ENCODE results near the gene ZYG11A.

Gene ZYG11A

GRCh38 chr1:52904208-52904926 lies 61.8 kb downstream of the ZYG11A start:
- Mint-ChIP-seq H3K4me3 (no peak overlapping the region), H3K27ac (no peak overlapping the region), H3K4me1 (no peaks in the 10 kb centered on the region), H3K36me3 (ENCODE audit: low read depth) (no peaks in the 10 kb centered on the region), H3K9me3 (no peaks in the 10 kb centered on the region), H3K27me3 (no peaks in the 10 kb centered on the region)
- ATAC-seq: no peak
- DNase-seq: no peak

DNA sequence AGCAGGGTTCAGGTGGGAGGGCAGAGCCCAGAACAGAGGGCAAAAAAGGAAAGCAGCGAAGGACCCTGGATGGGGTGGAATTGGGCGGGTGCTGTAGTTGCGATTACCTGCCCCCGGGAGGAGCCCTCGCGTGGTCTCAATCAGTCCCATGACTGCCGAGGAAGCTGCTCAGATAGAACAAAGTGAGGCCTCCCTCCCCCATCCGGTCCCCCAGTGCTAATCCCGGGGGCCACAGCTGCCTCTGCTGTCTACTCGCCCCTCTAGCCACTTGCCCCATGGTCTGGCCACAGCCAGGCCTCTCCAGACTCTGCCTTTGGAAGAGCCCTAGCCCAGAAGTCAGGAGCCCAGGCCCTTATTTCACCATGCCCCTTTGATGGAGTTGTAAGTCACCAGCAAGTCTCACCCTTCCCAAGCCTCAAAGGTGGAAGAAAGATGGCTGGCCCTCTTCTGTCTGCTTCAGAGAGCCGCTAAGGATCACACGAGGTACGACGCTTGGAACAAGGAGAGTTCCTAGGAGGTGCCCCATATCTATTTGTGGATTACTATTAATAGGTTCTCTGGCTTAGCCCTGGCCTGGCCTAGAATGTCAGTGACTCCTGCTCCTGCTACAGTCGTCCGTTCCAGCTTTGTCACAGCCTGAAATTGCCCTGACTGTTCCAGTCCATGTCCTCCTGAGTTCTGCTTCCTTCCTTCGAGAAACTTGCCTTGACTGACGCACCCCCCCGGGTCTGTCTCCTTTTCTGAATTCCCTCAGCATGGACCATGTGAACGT lies 62.6 kb downstream of the ZYG11A start:
- peak; percentile 80 for ATAC-seq
- H3K36me3 Mint-ChIP-seq (ENCODE audit: low read depth): no peaks in the 10 kb centered on the region
- peak; percentile 51 for DNase-seq
- no peak overlapping the region for H3K4me3 Mint-ChIP-seq
- no peaks in the 10 kb centered on the region for H3K27me3 Mint-ChIP-seq
- H3K4me1 Mint-ChIP-seq: no peaks in the 10 kb centered on the region
- H3K9me3 Mint-ChIP-seq: no peaks in the 10 kb centered on the region
- H3K27ac Mint-ChIP-seq: no peak overlapping the region

DNA sequence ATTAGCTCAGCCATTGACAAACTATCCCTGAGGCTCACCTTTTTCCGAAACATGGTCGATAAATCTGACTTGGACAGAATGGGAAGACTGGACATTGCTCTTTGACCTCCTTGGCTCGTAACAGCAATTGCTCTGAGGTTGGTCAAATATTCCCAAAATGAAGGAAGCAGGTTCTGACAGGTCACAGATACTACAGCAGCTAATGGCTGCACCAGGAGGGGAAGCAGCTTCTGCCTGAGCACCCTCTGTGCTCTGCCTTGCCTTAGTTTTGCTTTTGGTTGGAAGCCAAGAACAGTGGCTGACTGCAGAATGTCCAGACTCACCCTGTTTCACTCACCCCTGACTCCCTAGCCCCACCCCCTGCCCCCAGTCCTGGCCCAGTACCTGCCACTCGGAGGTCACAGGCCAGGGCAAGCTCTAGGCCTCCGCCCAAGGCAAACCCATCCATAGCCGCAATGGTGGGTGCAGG lies 63.6 kb downstream of the ZYG11A start:
- Mint-ChIP-seq H3K27ac (no peak overlapping the region), H3K4me3 (no peak overlapping the region), H3K9me3 (no peaks in the 10 kb centered on the region), H3K27me3 (no peaks in the 10 kb centered on the region), H3K4me1 (no peaks in the 10 kb centered on the region), H3K36me3 (ENCODE audit: low read depth) (no peaks in the 10 kb centered on the region)
- DNase-seq (no peak), ATAC-seq (no peak)

DNA sequence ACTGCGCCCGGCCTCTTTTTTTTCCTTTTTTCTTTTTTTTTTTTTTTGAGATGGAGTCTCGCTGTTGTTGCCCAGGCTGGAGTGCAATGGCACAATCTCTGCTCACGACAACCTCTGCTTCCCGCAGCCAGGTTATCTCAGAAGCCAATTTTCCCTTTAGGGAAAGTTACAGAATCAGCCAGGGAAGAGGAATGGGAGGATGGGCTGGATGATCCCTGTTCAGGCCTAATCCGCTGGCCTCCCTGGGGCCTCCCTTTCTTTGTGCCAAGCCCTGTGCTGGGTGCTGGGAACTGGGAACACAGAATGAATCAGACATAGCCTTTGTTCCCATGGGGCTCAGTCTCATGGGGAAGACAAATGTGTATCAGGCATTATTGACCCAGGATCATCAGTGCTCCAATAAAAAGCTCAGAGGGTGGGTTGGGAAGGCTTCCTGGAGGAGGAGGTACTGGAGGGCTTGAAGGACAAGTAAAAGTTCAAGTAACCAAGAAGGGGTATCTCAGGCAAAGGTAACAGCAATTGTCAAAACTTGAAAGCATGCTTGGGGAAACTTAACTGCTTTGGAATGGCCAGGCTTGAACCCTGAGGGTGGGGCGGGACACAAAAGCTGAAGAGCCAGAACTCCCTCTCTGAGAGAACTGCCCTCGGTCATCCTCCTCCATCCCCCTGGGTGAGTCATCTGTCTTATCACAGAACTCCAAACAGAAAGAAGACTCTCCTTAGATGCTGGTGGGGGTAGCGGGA lies 64.7 kb downstream of the ZYG11A start:
- H3K4me1 Mint-ChIP-seq: no peaks in the 10 kb centered on the region
- no peak for ATAC-seq
- no peaks in the 10 kb centered on the region for H3K36me3 Mint-ChIP-seq (ENCODE audit: low read depth)
- no peak for DNase-seq
- H3K4me3 Mint-ChIP-seq: no peak overlapping the region
- H3K27ac Mint-ChIP-seq: no peak overlapping the region
- H3K9me3 Mint-ChIP-seq: no peaks in the 10 kb centered on the region
- H3K27me3 Mint-ChIP-seq: no peaks in the 10 kb centered on the region

- Mint-ChIP-seq H3K4me3 (no peak overlapping the region), H3K36me3 (ENCODE audit: low read depth) (no peaks in the 10 kb centered on the region), H3K27ac (no peak overlapping the region), H3K9me3 (no peaks in the 10 kb centered on the region), H3K27me3 (no peaks in the 10 kb centered on the region), H3K4me1 (no peaks in the 10 kb centered on the region)
- DNase-seq (no peak), ATAC-seq (no peak)
These were observed 65.2 kb downstream of the ZYG11A start for GRCh38 chr1:52907812-52908153.

DNA sequence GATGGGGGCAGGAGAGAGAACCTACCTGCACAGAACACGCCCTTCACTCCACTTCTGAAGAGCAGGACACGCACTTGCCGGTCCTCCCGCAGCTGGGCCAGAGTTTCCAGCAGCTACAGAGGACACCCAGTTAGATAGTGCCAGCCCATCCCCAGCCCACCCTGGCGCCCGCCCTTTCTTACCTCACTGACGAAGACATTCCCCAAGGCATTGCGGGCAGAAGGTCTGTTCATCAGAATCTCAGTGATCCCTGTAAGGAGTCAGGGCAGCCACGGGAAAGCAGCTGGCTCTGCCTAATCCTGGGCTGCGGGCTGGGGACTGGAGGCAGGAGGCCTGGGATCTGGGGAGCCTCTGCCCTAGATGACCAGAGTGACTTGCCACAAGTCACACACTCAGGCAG lies 69.0 kb downstream of the ZYG11A start:
- Mint-ChIP-seq H3K27ac (no peak overlapping the region), H3K27me3 (no peaks in the 10 kb centered on the region), H3K9me3 (no peaks in the 10 kb centered on the region), H3K36me3 (ENCODE audit: low read depth) (no peaks in the 10 kb centered on the region), H3K4me3 (no peak overlapping the region), H3K4me1 (no peaks in the 10 kb centered on the region)
- ATAC-seq (no peak), DNase-seq (no peak)

- peaks cover 1% of the 10 kb centered on the region for H3K4me1 Mint-ChIP-seq
- no peak for ATAC-seq
These were observed 70.5 kb downstream of the ZYG11A start for GRCh38 chr1:52913014-52913413.

DNA sequence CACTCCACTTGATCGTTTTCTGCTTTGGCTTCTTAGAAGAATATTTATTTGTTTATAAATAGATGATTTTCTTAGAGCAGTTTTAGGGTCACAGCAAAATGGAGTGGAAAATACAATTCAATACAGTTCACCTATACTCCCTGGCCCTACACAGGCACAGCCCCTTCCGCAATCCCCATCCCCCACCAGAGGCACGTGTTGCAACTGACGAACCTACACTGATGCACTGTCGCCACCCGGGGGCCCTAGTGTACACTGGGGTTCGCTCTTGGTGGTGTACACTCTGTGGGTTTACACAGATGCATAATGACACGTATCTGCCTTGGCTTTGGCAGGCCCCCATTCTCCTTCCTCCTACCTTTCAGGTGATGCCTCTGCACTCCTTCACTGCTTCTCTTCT lies 71.0 kb downstream of the ZYG11A start:
- Mint-ChIP-seq H3K4me1 (peaks cover 1% of the 10 kb centered on the region), H3K36me3 (ENCODE audit: low read depth) (no peaks in the 10 kb centered on the region), H3K27ac (no peak overlapping the region), H3K27me3 (no peaks in the 10 kb centered on the region), H3K9me3 (no peaks in the 10 kb centered on the region), H3K4me3 (no peak overlapping the region)
- ATAC-seq (peak; percentile 55), DNase-seq (no peak)

More at GRCh38 chr1:52913014-52913413, 70.5 kb downstream of the ZYG11A start:
- Mint-ChIP-seq H3K4me3 (no peak overlapping the region), H3K9me3 (no peaks in the 10 kb centered on the region), H3K27ac (no peak overlapping the region), H3K36me3 (ENCODE audit: low read depth) (no peaks in the 10 kb centered on the region), H3K27me3 (no peaks in the 10 kb centered on the region)
- no peak for DNase-seq

DNA sequence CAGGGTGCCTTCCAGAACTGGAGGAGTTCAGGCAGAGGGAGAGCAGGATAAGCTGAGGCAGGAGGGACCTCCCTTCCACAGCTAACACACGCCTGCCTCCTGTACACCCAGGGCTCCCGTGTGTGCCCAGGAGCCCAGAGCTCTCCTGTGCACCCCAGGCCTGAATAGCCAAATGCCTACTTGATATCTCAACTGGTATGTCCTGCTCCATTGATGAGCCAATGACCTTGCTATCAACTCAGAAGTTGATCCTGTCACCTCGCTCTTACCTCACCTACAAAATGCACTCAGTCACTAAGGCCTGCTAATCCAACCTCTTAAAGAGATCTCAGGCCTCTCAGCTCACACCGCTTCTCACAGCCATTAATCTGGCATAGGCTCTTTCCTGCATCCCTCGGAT lies 71.9 kb downstream of the ZYG11A start:
- Mint-ChIP-seq H3K9me3 (no peaks in the 10 kb centered on the region), H3K27ac (no peak overlapping the region), H3K27me3 (no peaks in the 10 kb centered on the region), H3K4me1 (peaks cover 2% of the 10 kb centered on the region), H3K36me3 (ENCODE audit: low read depth) (no peaks in the 10 kb centered on the region), H3K4me3 (no peak overlapping the region)
- ATAC-seq (no peak), DNase-seq (no peak)

- DNase-seq (no peak), ATAC-seq (no peak)
- no peak overlapping the region for H3K27ac Mint-ChIP-seq
- no peak overlapping the region for H3K4me3 Mint-ChIP-seq
- H3K4me1 Mint-ChIP-seq: peaks cover 9% of the 10 kb centered on the region
- H3K9me3 Mint-ChIP-seq: no peaks in the 10 kb centered on the region
- H3K27me3 Mint-ChIP-seq: no peaks in the 10 kb centered on the region
- no peaks in the 10 kb centered on the region for H3K36me3 Mint-ChIP-seq (ENCODE audit: low read depth)
These were observed 72.8 kb downstream of the ZYG11A start for GRCh38 chr1:52915211-52915854.

DNA sequence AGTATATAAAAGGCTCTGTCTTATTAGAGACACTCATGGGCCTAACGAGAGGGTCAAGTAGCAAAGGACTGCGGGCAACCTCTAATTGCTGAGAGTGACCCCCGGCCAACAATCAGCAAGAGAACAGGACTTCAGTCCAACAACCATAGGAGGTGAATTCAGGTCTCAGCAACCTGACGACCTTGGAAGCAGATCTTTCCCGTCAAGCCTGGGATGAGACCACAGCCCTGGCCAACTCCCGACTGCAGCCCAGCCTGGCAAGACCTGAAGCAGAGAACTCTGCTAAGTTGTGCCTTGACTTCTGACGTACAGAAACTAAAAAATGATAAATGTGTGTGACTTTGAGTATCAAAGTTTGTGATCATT lies 73.3 kb downstream of the ZYG11A start:
- H3K4me3 Mint-ChIP-seq: no peak overlapping the region
- H3K4me1 Mint-ChIP-seq: peaks cover 12% of the 10 kb centered on the region
- ATAC-seq (no peak), DNase-seq (no peak)
- no peak overlapping the region for H3K27ac Mint-ChIP-seq
- no peaks in the 10 kb centered on the region for H3K9me3 Mint-ChIP-seq
- no peaks in the 10 kb centered on the region for H3K36me3 Mint-ChIP-seq (ENCODE audit: low read depth)
- H3K27me3 Mint-ChIP-seq: no peaks in the 10 kb centered on the region

DNA sequence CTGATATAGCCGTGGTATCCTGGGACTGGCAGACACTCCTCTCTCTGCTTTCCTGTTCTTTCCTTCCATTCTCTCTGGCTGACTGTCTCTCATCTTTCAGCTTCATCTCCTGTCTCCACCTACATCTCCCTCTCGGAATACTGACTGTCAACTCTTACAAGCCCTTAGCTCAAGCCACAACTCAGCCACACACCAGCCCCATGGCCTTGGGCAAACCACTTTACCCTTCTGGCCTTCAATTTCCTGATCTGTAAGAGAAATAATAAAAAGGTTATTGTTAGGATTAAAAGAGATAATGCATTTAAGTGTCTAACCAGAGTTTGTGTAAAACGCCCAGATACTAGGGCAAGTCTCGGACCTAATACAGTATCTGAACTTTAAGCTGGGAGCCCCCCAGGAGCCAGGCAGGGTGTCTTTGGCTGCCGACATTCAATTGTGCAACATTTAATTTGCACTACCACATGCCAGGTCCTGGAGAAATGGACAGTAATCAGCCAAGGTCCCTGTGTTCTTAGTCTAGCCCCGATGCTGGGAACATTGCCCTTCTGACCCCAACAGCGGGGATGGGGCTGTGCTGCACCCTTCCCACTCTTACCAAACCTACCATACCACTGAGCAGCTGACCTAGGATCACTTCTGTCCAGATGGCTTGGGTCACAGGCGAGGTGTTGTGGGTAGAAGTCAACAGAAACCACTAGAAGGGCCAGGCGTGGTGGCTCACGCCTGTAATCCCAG lies 73.8 kb downstream of the ZYG11A start:
- DNase-seq: no peak
- H3K27ac Mint-ChIP-seq: no peak overlapping the region
- no peaks in the 10 kb centered on the region for H3K36me3 Mint-ChIP-seq (ENCODE audit: low read depth)
- H3K9me3 Mint-ChIP-seq: no peaks in the 10 kb centered on the region
- H3K4me3 Mint-ChIP-seq: no peak overlapping the region
- no peaks in the 10 kb centered on the region for H3K27me3 Mint-ChIP-seq
- ATAC-seq: no peak
- H3K4me1 Mint-ChIP-seq: peaks cover 13% of the 10 kb centered on the region

DNA sequence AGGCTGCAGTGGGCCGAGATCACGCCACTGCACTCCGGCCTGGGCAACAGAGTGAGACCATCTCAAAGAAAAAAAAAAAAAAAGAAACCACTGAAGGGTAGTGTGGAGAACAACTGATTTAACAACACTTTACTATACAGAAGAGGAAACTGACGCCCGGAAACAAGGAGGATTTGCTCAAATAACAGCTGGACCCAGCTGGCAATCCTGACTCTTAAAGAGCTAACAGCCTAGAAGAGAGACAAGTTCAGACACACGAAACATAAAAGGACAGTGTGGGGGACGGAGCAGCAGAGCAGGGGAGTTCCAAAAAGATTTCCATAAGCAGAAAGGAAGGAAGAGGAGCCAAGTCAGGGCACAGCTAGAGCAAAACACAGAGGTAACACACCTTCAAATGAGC lies 74.6 kb downstream of the ZYG11A start:
- no peaks in the 10 kb centered on the region for H3K9me3 Mint-ChIP-seq
- H3K27me3 Mint-ChIP-seq: no peaks in the 10 kb centered on the region
- H3K27ac Mint-ChIP-seq: no peak overlapping the region
- no peak overlapping the region for H3K4me3 Mint-ChIP-seq
- no peaks in the 10 kb centered on the region for H3K36me3 Mint-ChIP-seq (ENCODE audit: low read depth)
- peaks cover 17% of the 10 kb centered on the region for H3K4me1 Mint-ChIP-seq
- ATAC-seq (no peak), DNase-seq (no peak)

GRCh38 chr1:52917581-52917980 lies 75.0 kb downstream of the ZYG11A start:
- no peak for DNase-seq
- no peaks in the 10 kb centered on the region for H3K9me3 Mint-ChIP-seq
- H3K4me3 Mint-ChIP-seq: no peak overlapping the region
- H3K4me1 Mint-ChIP-seq: peaks cover 19% of the 10 kb centered on the region
- no peak for ATAC-seq
- H3K27me3 Mint-ChIP-seq: no peaks in the 10 kb centered on the region
- H3K36me3 Mint-ChIP-seq (ENCODE audit: low read depth): no peaks in the 10 kb centered on the region
- no peak overlapping the region for H3K27ac Mint-ChIP-seq
